ENCODE measurements around the gene TRAK2. TPM values are rescaled to one million over a fixed set of nuclear protein-coding genes. Genes with fewer than 3 reads are reported as not detected.
"Not testable (repeated sequence)": the region's sequence is repeated elsewhere in the genome, so short reads cannot be mapped to it uniquely, and the experiment has no call there.

Gene TRAK2
- polyA plus RNA-seq, 1 donor from 2014 or later = 19.6 TPM

DNA sequence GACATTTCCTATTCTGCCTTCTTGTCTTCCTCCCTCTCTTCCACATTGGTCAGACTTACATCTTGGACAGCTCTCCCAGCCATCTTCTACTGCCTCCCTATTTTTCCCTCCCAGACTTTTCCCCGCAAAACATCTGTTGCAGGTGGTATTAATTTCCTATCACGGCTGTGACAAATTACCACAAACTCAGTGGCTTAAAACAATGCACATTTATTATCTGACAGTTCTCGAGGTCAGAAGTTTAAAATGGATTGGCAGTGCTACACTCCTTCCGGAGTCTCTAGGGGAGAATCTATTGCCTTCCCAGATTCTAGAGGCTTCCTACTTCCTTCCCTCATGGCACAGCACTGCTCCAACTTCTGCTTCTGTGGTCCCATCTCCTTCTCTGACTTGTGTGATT lies 33.5 kb upstream of the TRAK2 start:
- Histone ChIP-seq H3K27me3 (ENCODE audit: insufficient read depth, low read depth, low read length) (no peaks in the 10 kb centered on the region), H4K20me1 (ENCODE audit: insufficient read depth) (no peaks in the 10 kb centered on the region), H3K9ac (ENCODE audit: low read length) (no peak overlapping the region), H3K4me2 (ENCODE audit: low read length) (no peak overlapping the region), H3K9me2 (ENCODE audit: insufficient read depth, low read length) (no peaks in the 10 kb centered on the region), H3K27ac (ENCODE audit: low read length) (no peak overlapping the region), H3K4me3 (ENCODE audit: low read length) (no peak overlapping the region), H3K79me2 (replicated peaks; ENCODE audit: insufficient read depth, low read length) (no peaks in the 10 kb centered on the region), H2AFZ (ENCODE audit: low read depth, low read length) (no peak overlapping the region), H3K36me3 (ENCODE audit: insufficient read depth, low read length) (no peaks in the 10 kb centered on the region), H3F3A (ENCODE audit: insufficient read depth, low read length, poor library complexity, severe bottlenecking) (no peaks in the 10 kb centered on the region), H3K9me3 (ENCODE audit: low read length) (no peaks in the 10 kb centered on the region)
- no peak for TF ChIP-seq REST (IDR thresholded peaks at IDR 0.05; ENCODE audit: borderline replicate concordance)
- no peak for TF ChIP-seq RAD21 (conservative IDR thresholded peaks at IDR 0.05)
- TF ChIP-seq SMC3 (conservative IDR thresholded peaks at IDR 0.05; ENCODE audit: poor library complexity) = no peak
- TF ChIP-seq EP300 (conservative IDR thresholded peaks at IDR 0.05; ENCODE audit: poor library complexity, severe bottlenecking) = no peak
- no peak for TF ChIP-seq MXI1 (conservative IDR thresholded peaks at IDR 0.05; ENCODE audit: poor library complexity, severe bottlenecking)
- TF ChIP-seq, protein P1, sequence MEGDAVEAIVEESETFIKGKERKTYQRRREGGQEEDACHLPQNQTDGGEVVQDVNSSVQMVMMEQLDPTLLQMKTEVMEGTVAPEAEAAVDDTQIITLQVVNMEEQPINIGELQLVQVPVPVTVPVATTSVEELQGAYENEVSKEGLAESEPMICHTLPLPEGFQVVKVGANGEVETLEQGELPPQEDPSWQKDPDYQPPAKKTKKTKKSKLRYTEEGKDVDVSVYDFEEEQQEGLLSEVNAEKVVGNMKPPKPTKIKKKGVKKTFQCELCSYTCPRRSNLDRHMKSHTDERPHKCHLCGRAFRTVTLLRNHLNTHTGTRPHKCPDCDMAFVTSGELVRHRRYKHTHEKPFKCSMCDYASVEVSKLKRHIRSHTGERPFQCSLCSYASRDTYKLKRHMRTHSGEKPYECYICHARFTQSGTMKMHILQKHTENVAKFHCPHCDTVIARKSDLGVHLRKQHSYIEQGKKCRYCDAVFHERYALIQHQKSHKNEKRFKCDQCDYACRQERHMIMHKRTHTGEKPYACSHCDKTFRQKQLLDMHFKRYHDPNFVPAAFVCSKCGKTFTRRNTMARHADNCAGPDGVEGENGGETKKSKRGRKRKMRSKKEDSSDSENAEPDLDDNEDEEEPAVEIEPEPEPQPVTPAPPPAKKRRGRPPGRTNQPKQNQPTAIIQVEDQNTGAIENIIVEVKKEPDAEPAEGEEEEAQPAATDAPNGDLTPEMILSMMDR (IDR thresholded peaks at IDR 0.05; ENCODE audit: poor library complexity, severe bottlenecking) = no peak
- TF ChIP-seq TAF1 (IDR thresholded peaks at IDR 0.05; ENCODE audit: low read depth) = no peak
- TF ChIP-seq POLR2AphosphoS5 (IDR thresholded peaks at IDR 0.05) = no peak
- no peak for TF ChIP-seq EZH2 (IDR thresholded peaks at IDR 0.05; ENCODE audit: borderline replicate concordance, insufficient read depth, low read length, poor library complexity, severe bottlenecking)

DNA sequence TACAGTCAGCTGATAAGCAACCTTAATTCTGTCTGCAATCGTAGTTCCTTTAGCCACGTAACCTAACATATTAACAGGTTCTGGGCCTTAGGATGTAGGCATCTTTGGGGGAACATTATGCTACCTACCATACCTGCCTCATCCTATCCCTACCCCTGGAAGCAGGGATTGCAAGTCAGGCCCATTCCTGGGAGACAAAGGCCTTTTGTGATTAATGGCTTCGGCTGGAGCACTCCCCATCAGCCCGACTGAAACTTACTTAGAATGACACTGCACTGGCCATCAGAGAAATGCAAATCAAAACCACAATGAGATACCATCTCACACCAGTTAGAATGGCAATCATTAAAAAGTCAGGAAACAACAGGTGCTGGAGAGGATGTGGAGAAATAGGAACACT lies 32.5 kb upstream of the TRAK2 start:
- H3K4me2 ChIP-seq (ENCODE audit: low read length); H2AFZ ChIP-seq (ENCODE audit: low read depth, low read length); H3F3A ChIP-seq (ENCODE audit: insufficient read depth, low read length, poor library complexity, severe bottlenecking); H3K27ac ChIP-seq (ENCODE audit: low read length); H3K9me2 ChIP-seq (ENCODE audit: insufficient read depth, low read length); H3K36me3 ChIP-seq (ENCODE audit: insufficient read depth, low read length); H3K9me3 ChIP-seq (ENCODE audit: low read length); H3K79me2 ChIP-seq (replicated peaks; ENCODE audit: insufficient read depth, low read length); H3K27me3 ChIP-seq (ENCODE audit: insufficient read depth, low read depth, low read length); H3K9ac ChIP-seq (ENCODE audit: low read length); H3K4me3 ChIP-seq (ENCODE audit: low read length); H4K20me1 ChIP-seq (ENCODE audit: insufficient read depth): not testable (repeated sequence)

DNA sequence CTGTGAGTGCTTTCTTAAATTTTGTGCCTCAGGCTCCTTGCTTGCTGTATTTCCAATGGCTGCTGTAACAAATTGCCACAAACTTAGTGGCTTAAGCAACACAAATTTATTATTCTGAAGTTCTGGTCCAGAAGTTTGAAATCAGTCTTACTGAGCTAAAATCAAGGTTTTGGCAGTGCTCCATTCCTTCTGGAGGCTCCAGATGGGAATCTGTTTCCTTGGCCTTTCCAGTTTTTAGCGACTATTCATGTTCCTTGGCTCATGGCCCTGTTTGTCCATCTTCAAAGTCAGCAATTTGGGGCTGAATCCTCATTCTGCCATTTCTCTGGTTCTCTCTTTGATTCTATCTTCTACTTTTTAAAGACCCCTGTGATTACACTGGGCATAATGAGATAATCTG lies 32.1 kb upstream of the TRAK2 start:
- H3K27ac ChIP-seq (ENCODE audit: low read length) = no peak overlapping the region

More for the DNA sequence above, 32.1 kb upstream of the TRAK2 start:
- H3K36me3 ChIP-seq (ENCODE audit: insufficient read depth, low read length) = no peaks in the 10 kb centered on the region
- no peak overlapping the region for H3K4me2 ChIP-seq (ENCODE audit: low read length)
- H3F3A ChIP-seq (ENCODE audit: insufficient read depth, low read length, poor library complexity, severe bottlenecking) = no peaks in the 10 kb centered on the region
- H3K27me3 ChIP-seq (ENCODE audit: insufficient read depth, low read depth, low read length) = no peaks in the 10 kb centered on the region
- H3K9me2 ChIP-seq (ENCODE audit: insufficient read depth, low read length) = no peaks in the 10 kb centered on the region
- no peak overlapping the region for H3K9ac ChIP-seq (ENCODE audit: low read length)
- H3K79me2 ChIP-seq (replicated peaks; ENCODE audit: insufficient read depth, low read length) = no peaks in the 10 kb centered on the region
- H2AFZ ChIP-seq (ENCODE audit: low read depth, low read length) = no peak overlapping the region
- H3K4me3 ChIP-seq (ENCODE audit: low read length) = no peak overlapping the region
- TF ChIP-seq EZH2 (IDR thresholded peaks at IDR 0.05; ENCODE audit: borderline replicate concordance, insufficient read depth, low read length, poor library complexity, severe bottlenecking) (no peak), POLR2AphosphoS5 (IDR thresholded peaks at IDR 0.05) (no peak), EP300 (conservative IDR thresholded peaks at IDR 0.05; ENCODE audit: poor library complexity, severe bottlenecking) (no peak), REST (IDR thresholded peaks at IDR 0.05; ENCODE audit: borderline replicate concordance) (no peak), TAF1 (IDR thresholded peaks at IDR 0.05; ENCODE audit: low read depth) (no peak), MXI1 (conservative IDR thresholded peaks at IDR 0.05; ENCODE audit: poor library complexity, severe bottlenecking) (no peak), RAD21 (conservative IDR thresholded peaks at IDR 0.05) (no peak), SMC3 (conservative IDR thresholded peaks at IDR 0.05; ENCODE audit: poor library complexity) (no peak)
- TF ChIP-seq, protein P1 (IDR thresholded peaks at IDR 0.05; ENCODE audit: poor library complexity, severe bottlenecking) = no peak
- H4K20me1 ChIP-seq (ENCODE audit: insufficient read depth) = no peaks in the 10 kb centered on the region
- H3K9me3 ChIP-seq (ENCODE audit: low read length) = no peaks in the 10 kb centered on the region
